SK-N-SH (cell line): ENCODE measurements around the gene PAPOLA.

Source experiments
- EP300 ChIP-seq, 2 experiments: IDR thresholded peaks; 2 replicates each; pipeline versions ENCODE4 v1.4.0 to v1.6.1; 2012; ENCODE audit warnings: borderline replicate concordance in 1 of 2, low read depth in 1 of 2, low read length in 1 of 2
- EZH2phosphoT487 ChIP-seq: fragments of 200-600 bp; sonication (generic); IDR thresholded peaks from 2 replicates; pipeline ENCODE4 v1.6.1; 2017; ENCODE audit warnings: low read depth, mixed run types, mild to moderate bottlenecking, antibody characterized with exemption, moderate library complexity, borderline replicate concordance
- FOXM1 ChIP-seq: IDR thresholded peaks from 2 replicates; pipeline ENCODE4 v1.4.0; 2012; ENCODE audit warnings: low read depth, mild to moderate bottlenecking
- POLR2AphosphoS5 ChIP-seq: IDR thresholded peaks from 2 replicates; pipeline ENCODE4 v1.6.1; 2012; ENCODE audit warnings: low read depth, low read length
- SMC3 ChIP-seq: IDR thresholded peaks from 2 replicates; pipeline ENCODE4 v1.6.1; 2012; ENCODE audit warnings: low read depth, low read length, improper control_type of control experiment
- TAF1 ChIP-seq: IDR thresholded peaks from 2 replicates; pipeline ENCODE4 v1.6.1; 2012; ENCODE audit warnings: low read depth, mild to moderate bottlenecking, low read length, moderate library complexity, borderline replicate concordance
- TF ChIP-seq, protein P1 (sequence below): fragments of 200-600 bp; sonication (generic); IDR thresholded peaks from 2 replicates; pipeline ENCODE4 v1.6.1; 2017; ENCODE audit warnings: antibody characterized with exemption, mild to moderate bottlenecking, moderate library complexity

DNA sequence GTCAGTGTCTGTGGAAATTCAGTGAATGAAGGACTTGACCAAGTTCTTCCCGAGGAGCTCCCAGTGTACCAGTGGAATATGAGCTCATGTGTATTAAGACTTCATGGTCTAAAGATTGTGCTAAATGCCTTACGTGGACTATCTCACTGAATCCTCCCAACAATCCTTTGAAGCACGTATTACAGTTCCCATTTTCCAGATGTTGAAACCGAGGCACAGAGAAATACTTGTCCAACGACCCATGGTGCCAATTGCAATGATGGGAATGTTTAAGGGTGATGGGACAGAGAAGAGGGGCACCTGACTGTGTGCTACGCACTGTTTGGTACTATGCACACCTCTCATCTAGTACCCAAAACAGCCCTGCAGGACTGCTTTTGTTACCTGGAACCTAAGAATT lies 77.2 kb downstream of the PAPOLA start:
- TF ChIP-seq SMC3, result no peak
- TF ChIP-seq POLR2AphosphoS5, result no peak
- TF ChIP-seq, protein P1, sequence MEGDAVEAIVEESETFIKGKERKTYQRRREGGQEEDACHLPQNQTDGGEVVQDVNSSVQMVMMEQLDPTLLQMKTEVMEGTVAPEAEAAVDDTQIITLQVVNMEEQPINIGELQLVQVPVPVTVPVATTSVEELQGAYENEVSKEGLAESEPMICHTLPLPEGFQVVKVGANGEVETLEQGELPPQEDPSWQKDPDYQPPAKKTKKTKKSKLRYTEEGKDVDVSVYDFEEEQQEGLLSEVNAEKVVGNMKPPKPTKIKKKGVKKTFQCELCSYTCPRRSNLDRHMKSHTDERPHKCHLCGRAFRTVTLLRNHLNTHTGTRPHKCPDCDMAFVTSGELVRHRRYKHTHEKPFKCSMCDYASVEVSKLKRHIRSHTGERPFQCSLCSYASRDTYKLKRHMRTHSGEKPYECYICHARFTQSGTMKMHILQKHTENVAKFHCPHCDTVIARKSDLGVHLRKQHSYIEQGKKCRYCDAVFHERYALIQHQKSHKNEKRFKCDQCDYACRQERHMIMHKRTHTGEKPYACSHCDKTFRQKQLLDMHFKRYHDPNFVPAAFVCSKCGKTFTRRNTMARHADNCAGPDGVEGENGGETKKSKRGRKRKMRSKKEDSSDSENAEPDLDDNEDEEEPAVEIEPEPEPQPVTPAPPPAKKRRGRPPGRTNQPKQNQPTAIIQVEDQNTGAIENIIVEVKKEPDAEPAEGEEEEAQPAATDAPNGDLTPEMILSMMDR, result no peak
- TF ChIP-seq EP300 (IDR thresholded peaks at IDR 0.05; ENCODE audit: borderline replicate concordance in 1 of 2, low read depth in 1 of 2, low read length in 1 of 2), result no peak
- no peak for TF ChIP-seq TAF1
- TF ChIP-seq FOXM1, result no peak
- no peak for TF ChIP-seq EZH2phosphoT487
